ENCODE measurements around the gene LDLRAD4.

Gene LDLRAD4

DNA sequence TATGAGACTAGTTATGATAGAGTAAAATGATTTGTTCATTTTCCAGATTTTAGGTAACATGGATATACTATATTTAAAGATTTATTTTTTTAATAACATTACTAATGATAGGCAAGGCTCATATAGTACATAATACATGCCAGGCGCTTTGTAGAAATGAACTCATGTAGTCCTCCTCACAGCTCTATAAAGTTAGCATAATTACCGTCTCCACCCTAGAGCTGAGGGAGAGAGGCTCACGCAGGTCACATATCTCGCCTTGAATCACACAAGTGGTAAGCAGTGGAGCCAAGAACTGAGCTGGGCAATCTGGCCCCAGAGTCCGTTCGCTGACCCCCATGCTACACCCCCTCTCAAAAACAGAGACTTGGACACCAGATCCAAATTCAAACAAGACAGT is 285.3 kb downstream of the LDLRAD4 start:
- DNase-seq: no peak

- no peak for DNase-seq
These were observed 287.3 kb downstream of the LDLRAD4 start for GRCh38 chr18:13505780-13506345.

- DNase-seq: no peak
These were observed 292.0 kb downstream of the LDLRAD4 start for GRCh38 chr18:13510594-13510993.

- no peak for DNase-seq
These were observed 293.5 kb downstream of the LDLRAD4 start for GRCh38 chr18:13511961-13512577.

DNA sequence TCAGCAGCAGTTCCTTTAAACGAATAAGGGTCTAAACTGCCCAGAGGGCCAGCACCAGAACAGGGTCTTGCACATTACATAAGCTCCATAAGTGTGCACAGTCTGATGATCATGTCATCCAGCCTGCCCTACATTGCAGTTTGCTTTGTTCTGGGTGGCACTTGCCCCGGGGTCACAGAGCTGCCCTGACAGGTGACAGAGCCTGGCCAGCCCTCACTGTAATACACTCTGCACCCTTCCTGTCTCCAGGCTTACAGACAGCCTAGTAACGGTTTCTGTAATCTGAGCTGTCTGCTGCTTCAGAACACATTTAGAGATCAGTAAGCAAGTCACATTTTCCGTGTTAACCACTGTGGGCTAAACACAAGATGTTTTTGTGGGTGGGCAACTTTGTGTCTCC is 294.5 kb downstream of the LDLRAD4 start:
- DNase-seq: no peak

DNA sequence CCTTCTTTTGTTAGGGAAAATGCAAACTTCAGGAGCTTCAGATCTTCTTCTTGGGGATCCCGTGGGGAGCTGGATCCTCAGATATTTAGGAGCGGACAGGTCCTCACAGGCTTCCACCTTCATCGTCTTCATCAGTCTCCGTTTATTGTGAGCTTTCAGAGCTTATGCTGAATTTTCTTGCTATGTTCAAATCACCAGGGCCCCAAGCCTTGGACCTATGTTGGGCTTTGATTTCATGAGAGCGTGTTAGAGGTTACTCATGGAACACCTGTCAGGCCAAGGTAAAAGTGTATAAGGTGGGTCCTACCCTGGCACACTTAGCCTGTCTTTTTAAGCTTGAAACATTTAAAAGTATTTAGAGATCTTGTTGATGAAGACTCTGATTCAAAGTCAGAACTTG is 294.9 kb downstream of the LDLRAD4 start:
- DNase-seq: no peak

DNA sequence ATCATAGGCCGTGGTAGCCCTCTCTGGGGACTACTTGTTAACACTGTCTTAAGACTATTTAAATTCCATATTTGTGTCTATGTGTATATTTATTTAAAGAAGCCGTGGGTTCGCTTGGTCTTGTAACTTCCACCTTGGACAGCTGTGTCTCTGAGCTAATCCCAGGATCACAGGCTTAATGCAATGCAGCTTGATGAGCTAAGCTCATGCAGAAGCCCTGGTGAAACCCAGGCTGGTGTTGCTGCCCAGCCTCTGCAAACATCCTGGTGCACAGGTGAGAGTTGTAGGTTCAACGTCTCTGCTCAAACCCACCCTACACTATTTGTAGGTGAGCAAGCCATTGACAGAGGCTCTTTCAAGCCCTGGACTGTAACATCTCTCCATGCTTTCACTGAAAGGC is 296.0 kb downstream of the LDLRAD4 start:
- no peak for DNase-seq

DNA sequence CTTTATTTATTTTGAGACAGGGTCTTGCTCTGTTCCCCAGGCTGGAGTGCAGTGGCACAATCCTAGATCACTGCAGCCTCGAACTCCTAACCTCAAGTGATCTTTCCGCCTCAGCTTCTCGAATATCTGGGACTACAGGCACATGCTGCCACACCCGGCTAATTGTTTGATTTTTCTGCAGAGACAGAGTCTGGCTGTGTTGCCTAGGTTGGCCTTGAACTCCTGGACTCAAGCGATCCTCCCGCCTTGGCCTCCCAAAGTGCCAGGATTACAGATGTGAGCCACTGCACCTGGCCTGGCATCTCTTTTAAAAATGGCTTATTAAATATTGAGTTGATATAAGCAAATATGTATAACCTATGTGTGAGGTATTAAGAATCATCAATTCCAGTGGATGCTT is 298.3 kb downstream of the LDLRAD4 start:
- DNase-seq: no peak

DNA sequence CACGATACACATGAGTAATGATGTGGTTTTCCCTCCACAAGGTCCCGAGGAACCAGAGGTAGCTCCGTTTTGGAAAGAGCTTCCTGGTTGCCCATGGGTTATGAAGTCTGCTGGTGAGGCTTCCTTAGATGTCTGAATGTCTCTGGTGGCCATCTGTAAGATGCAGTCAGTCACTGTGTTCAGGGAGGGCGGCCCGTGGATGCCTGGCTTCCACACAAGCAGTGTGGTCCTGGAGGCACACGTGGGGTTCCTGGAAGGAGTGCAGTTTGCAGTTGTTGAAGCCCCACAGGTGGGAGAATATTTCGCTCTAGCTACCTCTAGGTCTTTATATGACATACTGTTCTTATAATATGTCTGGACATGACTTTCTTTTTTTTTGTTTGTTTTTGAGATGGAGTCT is 298.8 kb downstream of the LDLRAD4 start:
- no peak for DNase-seq

GRCh38 chr18:13518382-13518781 is 299.8 kb downstream of the LDLRAD4 start:
- DNase-seq: no peak

DNA sequence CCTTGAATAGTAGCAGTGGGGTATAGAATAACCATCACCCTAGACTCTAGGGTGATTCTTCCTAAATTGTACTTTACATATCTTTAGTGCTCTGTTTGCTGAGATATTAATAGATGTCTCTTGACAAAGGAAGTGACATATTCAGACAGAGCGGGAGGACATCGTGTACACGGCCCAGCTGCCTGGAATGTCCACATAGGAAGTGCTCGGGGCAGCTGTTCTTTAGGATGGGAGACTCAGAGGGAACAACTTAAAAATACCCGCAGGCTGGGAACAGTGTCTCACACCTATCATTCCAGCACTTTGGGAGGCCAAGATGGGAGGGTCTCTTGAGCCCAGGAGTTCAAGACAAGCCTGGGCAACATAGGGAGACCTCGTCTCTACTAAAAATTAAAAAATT is 301.7 kb downstream of the LDLRAD4 start:
- no peak for DNase-seq

DNA sequence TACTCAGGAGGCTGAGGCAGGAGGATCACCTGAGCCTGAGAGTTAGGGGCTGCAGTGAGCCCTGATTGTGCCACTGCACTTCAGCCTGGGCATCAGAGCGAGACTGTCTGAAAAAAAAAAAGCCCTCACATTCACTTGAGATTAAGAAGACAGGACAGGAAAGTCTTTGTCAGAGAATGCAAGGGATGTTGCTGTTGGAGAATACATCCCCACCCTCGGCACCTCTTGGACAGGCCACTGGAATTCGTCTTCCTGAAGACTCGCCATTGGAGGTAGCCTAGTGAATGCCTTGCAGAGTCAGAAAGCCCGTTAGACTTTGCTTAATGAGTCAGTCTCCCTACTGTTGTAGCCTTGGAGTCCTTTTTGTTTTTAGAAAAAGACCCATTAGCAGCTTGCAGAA is 302.2 kb downstream of the LDLRAD4 start:
- no peak for DNase-seq

- DNase-seq: no peak
These were observed 302.9 kb downstream of the LDLRAD4 start for GRCh38 chr18:13521418-13521817.

- DNase-seq: no peak
These were observed 303.7 kb downstream of the LDLRAD4 start for GRCh38 chr18:13522256-13522655.

GRCh38 chr18:13522861-13523660 is 304.5 kb downstream of the LDLRAD4 start:
- no peak for DNase-seq

GRCh38 chr18:13524054-13524453 is 305.5 kb downstream of the LDLRAD4 start:
- no peak for DNase-seq

- DNase-seq: no peak
These were observed 306.3 kb downstream of the LDLRAD4 start for GRCh38 chr18:13524811-13525210.

DNA sequence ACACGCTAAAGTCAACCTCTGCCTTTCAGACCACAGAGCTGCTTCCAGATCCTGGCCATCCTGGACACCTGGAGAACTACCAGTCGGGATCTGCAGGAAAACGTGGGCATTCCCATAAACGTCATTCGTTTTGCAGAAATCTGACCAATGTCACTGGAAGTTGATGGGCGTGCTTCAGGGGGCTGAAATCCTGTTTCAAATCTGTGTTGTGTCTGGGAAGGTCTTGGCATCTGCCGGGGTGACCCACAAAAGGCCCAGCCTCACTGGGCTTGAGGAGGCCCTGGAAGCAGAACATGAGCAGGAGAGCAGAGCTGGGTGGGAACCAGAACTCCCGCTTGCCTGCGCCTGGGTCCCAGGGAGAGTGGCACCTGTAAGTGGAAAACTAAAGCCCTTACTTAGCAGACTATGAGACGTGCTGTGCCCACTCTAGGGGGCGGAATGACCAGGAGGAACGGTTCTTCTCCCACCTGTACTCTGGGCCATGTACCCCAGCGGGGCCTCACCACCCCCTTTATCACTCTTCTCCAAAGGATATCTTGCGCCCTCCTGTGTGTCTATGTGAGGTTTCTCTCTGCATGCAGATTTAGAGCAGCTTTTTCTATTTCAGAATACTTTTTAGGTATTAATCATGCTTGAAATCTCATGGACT is 306.9 kb downstream of the LDLRAD4 start:
- no peak for DNase-seq

DNA sequence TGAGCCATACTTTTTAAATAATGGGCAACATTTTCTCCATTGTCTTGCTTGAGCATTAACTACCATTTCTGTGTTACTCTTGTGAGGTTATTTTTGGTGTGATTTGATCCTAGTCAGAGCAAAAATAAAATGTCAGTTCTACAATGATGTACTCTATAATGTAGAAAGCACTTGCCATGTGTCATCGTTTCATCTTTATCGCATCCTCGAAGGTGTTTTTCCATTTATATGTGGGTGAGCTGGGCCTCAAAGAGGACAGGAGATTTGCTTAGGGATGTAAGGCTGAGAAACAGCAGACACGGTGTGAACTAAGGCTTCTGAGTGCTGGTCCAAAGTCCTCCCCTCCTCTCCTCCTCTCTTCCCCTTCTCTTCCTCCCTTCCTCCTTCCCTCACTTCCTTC is 308.0 kb downstream of the LDLRAD4 start:
- no peak for DNase-seq

DNA sequence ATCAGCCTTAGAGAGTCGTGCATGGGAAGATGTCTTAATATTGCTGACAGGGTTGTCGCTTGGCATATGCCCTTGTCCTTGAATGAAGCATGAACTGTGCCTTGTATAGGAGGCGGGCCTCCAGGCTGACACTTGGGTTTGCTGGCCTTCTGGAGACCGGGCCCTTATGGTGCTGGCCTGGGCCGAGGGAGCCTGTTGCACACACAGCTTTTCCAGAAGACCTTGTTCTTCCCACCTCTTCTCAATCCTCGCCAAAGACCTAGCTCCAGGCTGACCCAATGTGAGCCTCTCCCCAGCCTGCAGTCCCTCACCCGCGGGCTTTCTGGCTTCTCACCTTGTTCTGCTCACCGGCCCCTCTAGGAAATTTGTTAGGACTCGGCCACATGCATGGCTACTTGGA is 308.7 kb downstream of the LDLRAD4 start:
- no peak for DNase-seq

DNA sequence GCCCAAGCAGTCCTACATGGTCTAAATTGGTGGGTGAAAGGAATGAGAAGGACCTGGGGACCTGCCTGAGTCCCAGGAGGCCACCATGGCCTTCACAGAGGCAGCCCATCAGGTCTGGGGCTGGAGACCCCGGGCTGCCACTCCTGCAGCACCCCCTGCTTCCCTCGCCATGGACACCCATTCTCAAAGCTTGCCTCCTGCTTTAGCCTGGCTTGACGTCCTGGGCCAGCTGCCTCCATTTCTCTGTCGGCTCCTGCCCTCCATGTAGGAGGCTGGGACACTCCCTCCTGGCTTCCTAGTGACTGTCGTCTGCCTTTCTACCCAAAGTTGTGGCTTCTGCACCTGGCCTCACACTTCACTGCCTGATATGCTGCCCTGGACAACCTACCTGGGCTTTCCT is 309.2 kb downstream of the LDLRAD4 start:
- no peak for DNase-seq

- DNase-seq: no peak
These were observed 310.3 kb downstream of the LDLRAD4 start for GRCh38 chr18:13528739-13529392.

Data from hypothalamus (tissue), 51 donors.